Measurements from ENCODE around the gene RUVBL1. TPM values are rescaled to one million over a fixed set of nuclear protein-coding genes. Genes with fewer than 3 reads are reported as not detected.

RUVBL1 gene
- total and polyA plus RNA-seq, 10 of the 15 experiments (the other 5 are each of a cell fraction or from before 2014, with no cell fraction given): 15.2 to 142 (median 84.2) TPM

DNA sequence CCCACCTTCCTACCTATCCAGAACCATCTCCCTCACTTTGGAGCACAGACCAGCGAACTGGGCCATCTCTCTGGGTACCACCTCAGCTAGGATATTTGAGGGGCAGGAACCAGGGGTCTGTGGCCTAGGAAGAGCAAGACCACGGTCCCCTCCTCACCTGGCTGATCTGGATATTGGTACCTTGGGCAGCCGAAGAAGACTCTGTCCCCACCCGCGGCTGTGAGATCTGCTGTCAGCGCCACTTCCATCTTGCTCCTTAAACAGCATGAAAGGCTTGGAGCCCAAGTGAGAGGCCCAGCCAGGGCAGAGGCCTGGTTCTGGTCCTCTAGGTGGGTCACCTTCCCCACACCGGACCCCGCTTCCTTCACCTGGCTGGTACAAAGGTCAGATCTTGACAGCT lies 44.7 kb downstream of the RUVBL1 start (continued):
- TF ChIP-seq, protein P1, sequence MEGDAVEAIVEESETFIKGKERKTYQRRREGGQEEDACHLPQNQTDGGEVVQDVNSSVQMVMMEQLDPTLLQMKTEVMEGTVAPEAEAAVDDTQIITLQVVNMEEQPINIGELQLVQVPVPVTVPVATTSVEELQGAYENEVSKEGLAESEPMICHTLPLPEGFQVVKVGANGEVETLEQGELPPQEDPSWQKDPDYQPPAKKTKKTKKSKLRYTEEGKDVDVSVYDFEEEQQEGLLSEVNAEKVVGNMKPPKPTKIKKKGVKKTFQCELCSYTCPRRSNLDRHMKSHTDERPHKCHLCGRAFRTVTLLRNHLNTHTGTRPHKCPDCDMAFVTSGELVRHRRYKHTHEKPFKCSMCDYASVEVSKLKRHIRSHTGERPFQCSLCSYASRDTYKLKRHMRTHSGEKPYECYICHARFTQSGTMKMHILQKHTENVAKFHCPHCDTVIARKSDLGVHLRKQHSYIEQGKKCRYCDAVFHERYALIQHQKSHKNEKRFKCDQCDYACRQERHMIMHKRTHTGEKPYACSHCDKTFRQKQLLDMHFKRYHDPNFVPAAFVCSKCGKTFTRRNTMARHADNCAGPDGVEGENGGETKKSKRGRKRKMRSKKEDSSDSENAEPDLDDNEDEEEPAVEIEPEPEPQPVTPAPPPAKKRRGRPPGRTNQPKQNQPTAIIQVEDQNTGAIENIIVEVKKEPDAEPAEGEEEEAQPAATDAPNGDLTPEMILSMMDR (IDR thresholded peaks at IDR 0.05 in 2 of 3, conservative IDR thresholded peaks at IDR 0.05 in 1 of 3; ENCODE audit: control insufficient read depth in 2 of 3, extremely low read depth in 1 of 3, insufficient read depth in 1 of 3, low read depth in 3 of 3, low read length in 3 of 3): no peak
- TF ChIP-seq, protein P2, sequence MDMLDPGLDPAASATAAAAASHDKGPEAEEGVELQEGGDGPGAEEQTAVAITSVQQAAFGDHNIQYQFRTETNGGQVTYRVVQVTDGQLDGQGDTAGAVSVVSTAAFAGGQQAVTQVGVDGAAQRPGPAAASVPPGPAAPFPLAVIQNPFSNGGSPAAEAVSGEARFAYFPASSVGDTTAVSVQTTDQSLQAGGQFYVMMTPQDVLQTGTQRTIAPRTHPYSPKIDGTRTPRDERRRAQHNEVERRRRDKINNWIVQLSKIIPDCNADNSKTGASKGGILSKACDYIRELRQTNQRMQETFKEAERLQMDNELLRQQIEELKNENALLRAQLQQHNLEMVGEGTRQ (IDR thresholded peaks at IDR 0.05; ENCODE audit: borderline replicate concordance, low read depth, low read length): no peak
- TF ChIP-seq RCOR1 (conservative IDR thresholded peaks at IDR 0.05; ENCODE audit: low read depth, low read length) (no peak), ZZZ3 (IDR thresholded peaks at IDR 0.05; ENCODE audit: control insufficient read depth, insufficient read length, low read depth) (no peak), IKZF2 (IDR thresholded peaks at IDR 0.05) (no peak), KAT2A (conservative IDR thresholded peaks at IDR 0.05; ENCODE audit: control insufficient read depth, low read depth, low read length) (no peak), NR2C1 (IDR thresholded peaks at IDR 0.05) (no peak), NFIC (IDR thresholded peaks at IDR 0.05; ENCODE audit: low read depth, low read length) (no peak), LARP7 (IDR thresholded peaks at IDR 0.05) (no peak), RAD51 (IDR thresholded peaks at IDR 0.05) (no peak)
- TF ChIP-seq, protein P3, sequence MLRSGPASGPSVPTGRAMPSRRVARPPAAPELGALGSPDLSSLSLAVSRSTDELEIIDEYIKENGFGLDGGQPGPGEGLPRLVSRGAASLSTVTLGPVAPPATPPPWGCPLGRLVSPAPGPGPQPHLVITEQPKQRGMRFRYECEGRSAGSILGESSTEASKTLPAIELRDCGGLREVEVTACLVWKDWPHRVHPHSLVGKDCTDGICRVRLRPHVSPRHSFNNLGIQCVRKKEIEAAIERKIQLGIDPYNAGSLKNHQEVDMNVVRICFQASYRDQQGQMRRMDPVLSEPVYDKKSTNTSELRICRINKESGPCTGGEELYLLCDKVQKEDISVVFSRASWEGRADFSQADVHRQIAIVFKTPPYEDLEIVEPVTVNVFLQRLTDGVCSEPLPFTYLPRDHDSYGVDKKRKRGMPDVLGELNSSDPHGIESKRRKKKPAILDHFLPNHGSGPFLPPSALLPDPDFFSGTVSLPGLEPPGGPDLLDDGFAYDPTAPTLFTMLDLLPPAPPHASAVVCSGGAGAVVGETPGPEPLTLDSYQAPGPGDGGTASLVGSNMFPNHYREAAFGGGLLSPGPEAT (IDR thresholded peaks at IDR 0.05; ENCODE audit: low read depth): no peak
